Measurements from ENCODE around the gene USP24.

The USP24 gene

DNA sequence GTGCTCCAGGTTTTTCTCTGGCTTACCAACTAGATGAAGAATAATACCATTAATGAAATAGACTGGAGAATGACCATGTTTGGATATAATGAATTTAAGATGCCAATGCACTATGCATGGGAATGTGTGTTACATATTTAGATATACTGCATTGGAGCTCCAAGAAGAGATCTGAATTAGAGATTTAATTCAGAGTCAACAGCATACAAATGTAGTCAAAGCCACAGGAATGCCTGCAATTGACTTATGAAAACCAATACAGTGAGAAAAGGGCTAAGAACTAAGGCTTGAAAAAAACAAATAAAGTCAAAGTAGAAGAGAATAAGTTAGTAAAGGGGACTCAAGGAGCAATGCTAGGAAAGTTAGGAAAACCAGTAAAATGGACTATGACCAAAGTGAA, 59.1 kb downstream of the USP24 start:
- no peak for DNase-seq (ENCODE audit: low read depth)

DNA sequence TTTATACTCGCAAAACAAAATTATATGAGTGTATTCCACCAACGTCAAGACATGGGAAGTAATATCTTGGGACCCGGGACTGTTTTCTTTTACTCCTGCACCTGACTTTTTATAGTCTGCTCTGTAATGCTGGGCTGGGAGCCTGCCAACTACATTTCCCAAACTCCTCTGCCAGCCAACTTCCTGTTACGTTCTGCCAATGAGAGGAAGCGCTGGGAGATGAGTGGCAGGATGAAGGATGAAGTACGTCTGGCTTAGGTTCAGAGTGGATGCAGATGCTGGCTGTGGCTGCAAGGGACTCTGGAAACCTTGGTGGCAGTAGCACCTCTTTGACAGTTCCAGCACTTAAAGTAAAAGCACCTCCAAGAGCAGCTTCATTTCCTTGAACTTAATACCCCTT, 59.6 kb downstream of the USP24 start:
- DNase-seq (ENCODE audit: low read depth): no peak

DNA sequence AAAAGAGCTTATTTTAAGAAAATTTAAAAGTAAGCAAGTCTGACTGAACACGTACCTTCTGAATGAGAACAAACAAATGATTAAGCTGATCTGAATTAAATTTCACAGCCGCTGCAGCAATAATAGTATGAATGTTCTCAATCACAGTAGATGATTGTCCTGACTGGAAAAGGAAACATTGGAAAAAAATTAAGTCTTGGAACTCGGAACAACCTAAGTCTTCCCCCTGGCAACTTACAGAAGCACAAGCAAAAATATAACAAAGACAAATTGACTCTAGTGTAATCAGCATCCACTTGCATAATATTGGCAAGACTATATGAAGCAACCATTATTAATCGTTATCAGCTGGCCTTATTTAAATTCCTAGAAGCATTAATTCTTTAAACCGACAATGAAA, 60.5 kb downstream of the USP24 start:
- no peak for DNase-seq (ENCODE audit: low read depth)

DNA sequence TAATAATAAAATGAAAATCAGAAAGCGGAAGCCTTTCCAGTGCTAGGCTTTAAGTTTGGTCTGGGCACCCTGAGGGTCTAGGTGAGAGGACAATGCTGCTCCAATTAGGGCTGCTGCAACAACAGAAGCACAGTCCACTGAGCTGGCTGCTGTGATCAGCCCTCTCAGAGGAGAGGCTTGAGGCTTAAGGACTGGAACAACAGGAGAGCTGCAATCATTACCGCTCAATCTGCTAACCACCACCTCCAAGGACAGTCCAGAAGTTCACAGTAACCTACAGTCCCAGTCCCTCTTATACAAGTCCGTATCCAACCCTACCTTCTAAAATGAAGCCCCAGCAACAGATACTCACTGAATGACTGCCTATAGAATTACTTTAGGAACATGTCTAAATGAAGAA, 62.1 kb downstream of the USP24 start:
- no peak for DNase-seq (ENCODE audit: low read depth)

DNA sequence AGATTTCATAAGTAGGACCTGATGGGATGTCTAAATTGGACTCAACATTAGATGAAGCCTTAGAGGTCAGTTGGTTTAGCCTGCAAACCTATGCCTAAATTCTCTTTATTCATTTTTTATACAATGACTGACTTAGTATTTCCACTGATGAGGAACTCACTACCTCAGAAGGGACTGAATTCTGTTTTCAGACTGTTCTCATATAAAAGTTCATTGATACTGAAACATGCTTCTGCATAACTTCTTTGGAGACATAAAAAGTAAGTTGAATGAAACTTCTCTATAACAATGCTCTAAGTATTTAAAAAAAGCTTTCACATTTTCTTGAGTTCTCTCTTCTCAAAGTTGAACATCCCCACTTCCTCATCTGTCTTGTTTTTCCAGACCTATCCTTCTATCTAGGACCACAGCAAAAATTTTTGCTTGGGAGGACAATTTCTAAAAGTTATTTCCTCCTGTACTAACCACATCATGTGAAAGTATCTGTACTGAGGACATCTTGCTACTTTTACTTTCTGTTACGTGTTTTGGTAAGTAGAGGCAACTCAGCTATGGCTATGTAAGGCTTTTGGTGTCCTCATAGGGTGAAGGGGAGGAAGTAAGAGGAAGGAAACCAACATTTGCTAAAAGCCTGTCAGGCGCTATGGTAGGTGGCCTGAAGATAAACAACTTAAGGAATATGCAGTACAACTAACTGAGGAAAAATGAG, 64.1 kb downstream of the USP24 start:
- DNase-seq (ENCODE audit: low read depth): no peak

DNA sequence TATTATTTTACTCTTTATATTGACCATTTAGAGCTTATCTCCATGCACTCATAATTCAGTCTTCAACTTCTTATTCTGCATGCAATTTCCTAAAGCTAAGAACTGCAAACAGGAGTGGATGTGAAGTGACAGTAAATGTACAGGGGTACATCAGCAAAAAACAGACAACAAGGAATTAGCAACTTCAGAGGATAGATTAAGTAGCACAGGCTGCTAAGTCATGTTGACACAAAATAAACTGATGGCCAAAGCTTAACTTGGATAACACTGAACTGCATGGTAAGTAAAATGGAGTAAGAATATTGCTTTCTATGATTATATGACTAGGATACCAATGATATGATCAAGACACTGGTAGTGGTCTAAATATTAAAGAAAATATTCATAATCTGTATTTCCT, 66.5 kb downstream of the USP24 start:
- DNase-seq (ENCODE audit: low read depth): no peak

DNA sequence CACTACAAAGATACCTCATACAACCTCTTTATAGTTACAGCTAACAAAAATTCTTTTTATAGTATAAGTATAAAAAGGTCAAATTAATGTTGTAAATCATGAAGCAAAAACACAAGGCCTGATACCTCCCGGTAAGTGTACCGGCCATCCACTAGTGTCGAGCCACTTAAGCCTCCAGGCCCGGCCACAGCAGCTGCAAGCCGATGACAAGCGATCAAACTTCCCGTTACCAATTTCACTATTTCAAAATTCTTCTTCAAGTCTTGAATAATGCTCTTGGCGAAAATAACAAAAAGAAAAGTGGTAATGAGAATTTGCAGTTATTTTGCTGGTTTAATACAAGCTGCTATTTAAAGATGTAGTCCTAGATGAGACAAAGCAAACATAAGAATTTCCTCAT, 67.6 kb downstream of the USP24 start:
- no peak for DNase-seq (ENCODE audit: low read depth)

DNA sequence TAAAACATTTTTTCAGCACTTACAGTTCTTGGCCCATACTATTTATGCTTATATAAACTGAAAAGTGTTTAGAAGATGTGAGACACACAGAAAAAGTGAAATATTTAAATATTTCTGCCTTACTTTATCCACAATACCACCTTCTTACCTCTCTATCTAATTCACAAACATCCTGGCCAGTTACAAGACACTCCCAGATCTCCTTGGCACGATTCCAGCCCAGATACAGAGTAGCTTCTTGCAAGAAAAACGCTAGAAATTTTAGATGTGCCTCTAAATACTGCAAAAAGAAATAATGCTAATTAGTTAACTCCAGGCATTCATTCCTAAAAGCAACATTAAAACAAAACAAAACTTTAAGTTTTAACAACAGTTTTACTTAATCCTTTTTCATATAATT, 68.4 kb downstream of the USP24 start:
- DNase-seq (ENCODE audit: low read depth): no peak

DNA sequence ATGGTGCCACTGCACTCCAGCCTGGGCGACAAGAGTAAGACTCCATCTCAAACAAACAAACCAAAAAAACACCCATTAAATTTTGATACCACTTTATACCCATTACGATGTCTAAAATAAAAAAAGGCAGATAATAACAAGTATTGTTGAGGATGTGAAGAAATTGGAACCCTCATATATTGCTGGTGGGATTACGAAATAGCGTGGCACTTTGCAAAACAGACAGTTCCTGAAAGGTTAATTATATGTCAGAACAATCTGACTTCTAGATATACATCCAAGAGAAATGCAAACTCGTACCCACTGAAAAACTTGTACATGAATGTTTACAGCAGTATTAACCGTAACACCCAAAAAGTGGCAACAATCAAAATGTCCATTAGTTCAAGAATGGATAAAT, 70.3 kb downstream of the USP24 start:
- no peak for DNase-seq (ENCODE audit: low read depth)

DNA sequence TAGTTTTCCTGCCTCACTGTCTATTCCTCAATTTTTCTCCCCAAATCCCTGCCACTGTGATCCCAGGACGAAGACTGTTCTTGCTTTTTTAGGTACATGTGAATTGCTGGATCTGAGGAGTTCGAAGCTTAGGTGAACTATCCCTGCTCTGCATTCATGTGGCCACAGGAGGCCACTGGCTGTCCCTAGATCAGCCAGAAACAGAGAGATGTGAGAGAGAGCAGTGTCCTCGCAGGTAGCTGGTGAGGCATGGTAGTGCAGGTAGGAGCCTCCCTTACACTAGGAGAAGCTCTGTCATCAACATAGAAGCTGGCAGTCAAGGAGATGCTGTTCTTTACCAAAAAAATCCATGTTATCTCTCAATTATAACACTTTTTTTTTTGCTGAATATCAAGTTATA, 71.5 kb downstream of the USP24 start:
- no peak for DNase-seq (ENCODE audit: low read depth)

DNA sequence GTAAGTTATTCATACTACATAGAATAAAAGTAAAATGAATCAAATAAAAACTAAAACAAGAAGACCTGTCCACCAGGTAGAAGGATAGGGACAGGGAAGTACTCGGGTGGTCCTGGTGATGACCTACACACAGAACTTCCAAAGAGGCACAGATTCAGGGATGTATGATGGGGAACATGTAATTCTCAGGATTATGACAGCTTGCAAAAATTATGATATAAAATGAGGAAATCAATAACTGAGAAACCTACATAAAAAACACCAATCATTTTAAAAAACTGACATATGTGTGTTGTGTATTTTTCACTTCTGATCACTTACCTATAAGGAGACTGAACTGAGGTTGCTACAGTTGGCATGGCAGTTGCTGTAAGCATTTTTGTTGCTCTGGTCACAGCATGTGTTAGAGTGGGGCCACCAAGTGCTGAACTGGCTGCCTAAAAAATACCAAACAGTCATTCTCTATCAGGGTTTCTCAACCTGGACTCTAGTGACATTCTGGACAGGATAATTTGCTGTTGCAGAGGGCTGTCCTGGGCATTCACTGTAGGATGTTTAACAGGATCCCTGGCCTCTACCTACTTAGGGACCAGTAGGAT, 73.8 kb downstream of the USP24 start:
- no peak for DNase-seq (ENCODE audit: low read depth)

DNA sequence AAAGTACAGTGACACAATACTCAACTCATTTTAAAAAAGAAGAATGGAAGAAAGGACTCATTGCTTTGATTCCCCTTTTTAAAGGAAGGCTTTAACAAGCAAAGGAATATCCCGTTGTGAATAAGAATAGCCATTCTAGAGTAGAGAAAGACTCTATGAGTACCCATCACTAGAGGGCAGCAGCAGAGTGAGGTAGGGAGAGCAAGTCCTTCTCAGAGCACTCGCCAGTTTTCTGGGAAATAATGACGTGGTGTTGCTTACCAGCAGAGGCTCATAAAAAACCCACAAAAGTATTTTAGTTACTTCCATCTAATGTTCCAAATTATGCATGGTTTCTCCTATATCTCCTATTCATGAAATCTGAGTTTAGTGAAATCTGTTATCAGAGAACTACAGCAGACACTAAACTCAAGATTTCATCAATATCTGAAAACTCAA, 74.6 kb downstream of the USP24 start:
- DNase-seq (ENCODE audit: low read depth): peak; percentile 52

DNA sequence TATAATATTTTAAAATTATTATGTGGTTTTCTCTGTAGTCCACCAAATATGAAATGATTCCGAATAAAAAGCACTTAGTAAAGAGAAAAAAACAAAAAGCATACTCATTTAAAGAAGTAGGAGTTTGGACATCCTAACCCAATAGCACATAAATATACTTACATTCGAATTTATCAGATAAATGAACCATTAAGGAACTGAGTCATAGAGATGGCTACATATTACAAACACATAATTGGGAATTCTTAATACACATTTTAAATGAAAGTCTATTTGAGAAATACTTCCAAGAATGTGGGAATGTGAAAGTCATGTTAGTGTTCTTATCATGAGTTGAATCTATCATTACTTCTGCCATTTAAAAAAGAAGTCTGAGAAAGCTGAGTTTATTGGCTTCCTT, 75.0 kb downstream of the USP24 start:
- DNase-seq (ENCODE audit: low read depth): no peak

DNA sequence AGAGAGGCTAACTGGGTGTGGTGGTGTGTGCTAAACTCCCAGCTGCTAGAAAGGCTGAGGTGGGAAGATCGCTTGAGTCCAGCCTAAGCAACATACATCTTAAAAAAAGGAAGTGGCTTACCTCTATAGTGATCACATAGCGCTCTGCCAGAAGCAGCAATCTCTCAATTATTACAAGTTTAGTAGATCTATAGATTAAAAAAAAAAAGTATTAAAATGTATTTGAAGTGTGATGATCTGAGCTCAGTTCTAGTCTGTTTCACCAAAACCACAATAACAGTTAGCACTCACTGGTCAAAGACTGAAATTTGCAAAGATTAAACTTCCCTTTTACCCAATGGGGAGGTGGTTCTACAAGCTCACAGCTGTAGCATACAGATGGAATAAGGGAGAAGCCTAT, 76.3 kb downstream of the USP24 start:
- no peak for DNase-seq (ENCODE audit: low read depth)

DNA sequence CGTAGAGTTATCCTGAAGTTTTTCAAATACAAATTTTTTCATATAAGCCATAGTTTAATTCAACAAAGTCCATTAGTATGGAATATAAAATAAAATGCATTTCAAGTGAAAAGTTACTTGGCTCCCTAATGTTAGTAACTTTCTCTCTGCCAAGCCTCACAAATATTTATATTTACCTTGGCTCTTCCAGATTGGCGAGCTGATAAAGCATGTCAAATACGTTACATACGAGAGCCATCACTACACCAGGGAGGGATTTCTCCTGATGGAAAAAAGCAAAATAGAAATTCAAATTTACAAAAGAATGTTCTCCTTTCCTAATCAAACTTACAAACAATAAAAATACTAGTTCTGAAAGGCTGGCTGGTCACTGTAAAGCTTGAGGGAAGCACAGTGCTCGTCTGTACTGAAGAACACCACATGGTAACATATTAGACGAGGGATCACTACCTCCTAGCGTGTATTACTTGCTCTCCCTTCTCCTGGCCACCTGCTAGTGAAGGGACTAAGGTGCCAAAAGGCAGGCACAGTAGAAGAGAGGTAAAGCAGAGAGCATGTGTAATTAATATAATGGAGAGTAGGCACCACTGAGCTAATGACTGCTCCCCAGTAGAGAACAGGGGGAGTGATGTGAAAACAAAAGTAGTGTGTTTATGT, 80.9 kb downstream of the USP24 start:
- DNase-seq (ENCODE audit: low read depth): no peak

DNA sequence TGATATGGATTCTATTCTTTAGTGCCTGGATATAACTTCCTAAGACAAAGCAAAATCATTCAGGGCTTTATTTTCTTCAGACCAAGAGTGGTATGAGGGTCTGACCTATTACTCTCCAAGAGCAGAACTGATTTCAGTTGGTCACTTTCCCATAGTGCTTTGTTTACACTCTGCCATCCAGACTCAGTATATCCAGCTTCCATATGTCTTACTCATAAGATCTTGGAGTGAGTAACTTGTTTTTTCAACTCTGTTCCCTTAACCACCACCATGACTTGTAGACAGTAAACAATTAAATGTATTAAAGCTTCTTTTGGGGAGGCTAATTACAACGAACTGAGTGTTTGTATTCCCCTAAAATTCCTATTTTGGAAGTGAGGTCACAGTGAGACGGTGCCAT, 83.4 kb downstream of the USP24 start:
- DNase-seq (ENCODE audit: low read depth): no peak

DNA sequence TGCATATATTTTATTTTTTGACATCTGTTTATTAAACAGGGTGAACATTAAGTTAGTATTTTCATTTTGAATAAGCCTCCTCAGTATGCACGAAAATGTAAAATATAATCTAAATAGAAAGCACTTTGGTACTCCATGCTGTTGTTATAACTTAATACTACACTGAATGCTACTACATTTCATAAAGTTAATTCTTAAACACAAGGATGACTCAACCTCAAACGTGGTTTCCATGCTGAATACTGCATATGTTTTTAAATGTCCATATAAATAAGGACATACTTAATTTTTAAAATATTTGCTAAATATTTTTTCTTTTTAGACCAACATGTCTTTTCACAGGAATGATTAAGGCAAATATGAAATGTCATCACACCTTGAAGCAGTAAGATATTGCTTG, 83.9 kb downstream of the USP24 start:
- DNase-seq (ENCODE audit: low read depth): no peak

DNA sequence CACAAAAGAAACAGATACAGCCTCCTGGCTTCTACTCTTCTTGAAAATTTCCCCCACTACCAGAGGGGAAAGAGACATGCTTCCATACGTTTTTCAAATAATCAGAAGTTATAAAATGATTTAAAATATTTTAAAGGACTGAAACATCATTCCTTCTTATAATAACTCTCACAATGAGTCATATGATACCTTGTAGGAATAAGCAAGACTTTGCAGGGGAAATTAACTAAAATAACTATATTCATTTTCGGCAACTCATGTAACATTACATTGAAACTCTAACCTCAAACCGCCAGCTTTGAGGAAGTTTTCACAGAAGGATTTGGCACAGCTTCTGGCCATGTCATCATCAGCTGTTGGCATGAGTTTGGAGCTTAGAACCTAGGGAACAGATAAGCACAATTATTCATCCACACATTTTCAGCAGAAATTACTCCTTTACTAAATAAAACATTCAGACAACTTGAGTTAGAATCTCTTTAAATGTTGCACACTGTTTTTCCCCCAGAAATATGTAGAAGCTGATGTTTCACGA, 85.9 kb downstream of the USP24 start:
- DNase-seq (ENCODE audit: low read depth): no peak

DNA sequence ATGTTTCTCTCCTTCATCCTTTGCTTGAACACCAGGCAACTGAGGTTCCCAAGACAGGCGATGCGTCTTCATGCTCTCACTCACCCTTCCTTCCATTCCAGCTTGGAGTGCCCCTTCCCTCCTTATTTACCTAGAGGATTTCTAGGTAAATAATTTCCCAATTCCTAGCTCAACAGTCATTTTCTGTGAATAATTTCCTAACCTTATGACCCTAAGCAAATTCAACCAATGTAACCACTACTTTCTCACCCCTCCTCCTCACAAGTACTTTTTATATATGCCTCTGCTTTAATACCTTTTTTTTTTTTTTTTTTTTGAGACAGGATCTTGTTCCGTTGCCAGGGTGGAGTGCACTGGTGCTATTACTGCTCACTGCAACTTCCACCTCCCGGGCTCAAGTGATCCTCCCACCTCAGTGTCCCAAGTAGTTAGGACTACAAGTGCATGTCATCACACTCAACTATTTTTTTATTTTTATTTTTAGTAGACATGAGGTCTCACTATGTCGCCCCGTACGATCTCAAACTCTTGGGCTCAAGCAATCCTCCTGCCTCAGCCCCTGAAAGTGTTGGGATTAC, 86.7 kb downstream of the USP24 start:
- DNase-seq (ENCODE audit: low read depth): no peak

DNA sequence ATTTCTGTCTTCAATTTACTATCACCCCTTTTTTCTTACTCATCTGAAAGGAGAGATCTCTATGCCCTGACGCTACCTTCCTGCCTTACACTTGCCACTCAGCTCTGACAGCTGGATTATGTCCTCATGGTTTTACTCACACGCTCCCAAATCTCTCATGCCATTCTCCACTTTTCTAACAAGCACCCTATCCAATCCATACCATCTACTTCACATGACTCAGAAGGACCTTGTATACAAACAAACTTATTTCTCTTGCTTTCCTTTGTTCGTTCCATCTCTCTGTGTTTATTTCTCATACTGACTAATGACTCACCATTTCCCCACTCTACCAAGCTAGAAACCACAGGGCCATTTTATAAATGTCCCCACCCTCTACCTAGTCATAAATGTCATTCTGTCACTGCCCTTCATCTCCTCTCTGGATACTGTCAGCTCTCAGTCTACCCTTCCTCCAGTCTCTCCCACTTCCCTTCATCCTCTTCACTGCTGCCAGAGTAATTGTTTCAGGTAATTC, 87.3 kb downstream of the USP24 start:
- no peak for DNase-seq (ENCODE audit: low read depth)

DNA sequence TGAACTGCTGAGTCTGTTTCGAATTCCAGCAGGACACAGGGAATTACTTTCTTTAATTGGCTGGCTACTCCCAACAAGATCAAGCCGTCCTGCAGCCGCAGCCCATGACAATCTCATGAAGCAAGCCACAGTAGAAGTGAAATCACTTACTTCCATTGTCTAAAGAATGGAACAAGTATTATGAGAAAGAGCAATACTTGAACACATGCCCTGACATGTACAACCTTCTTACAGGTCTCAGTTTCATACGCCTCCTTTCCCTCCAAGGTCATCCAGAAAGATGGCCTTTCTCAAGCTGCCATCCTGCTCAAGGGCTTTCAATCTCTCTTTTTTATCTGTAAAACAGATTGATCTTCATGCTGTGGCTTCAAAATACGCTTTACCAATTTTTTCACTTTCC, 90.7 kb downstream of the USP24 start:
- DNase-seq (ENCODE audit: low read depth): no peak

DNA sequence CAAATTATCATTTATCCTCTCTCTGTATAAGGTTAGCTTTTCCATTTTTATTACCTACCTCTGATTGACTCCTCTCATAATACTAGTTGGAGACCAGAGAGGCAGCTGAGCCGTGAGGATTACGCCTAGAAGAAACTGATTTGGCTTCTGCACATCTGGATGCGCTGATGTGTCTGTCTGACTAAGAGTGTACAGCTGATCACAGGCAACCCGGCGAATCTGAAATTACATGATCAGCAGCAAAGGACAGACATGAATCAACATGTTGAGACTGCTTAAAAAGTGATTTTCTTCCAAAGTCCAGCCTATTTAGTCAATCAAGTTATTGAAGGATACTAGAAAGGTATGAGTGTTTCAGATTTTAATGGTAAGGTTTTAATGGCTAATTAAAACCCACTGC, 94.6 kb downstream of the USP24 start:
- no peak for DNase-seq (ENCODE audit: low read depth)

Measured in stimulated activated CD8-positive, alpha-beta memory T cell treated with anti-CD3 and anti-CD28 coated beads, Interleukin-12 subunit alpha, Interleukin-12 subunit beta, amount 100 ng/mL, for 1 hour (primary cell).